Effector CD4-positive, alpha-beta T cell (primary cell): ENCODE data around the gene RARS1.

Experiments
- DNase-seq: peaks from one replicate; pipeline ENCODE4 v3.0.0-alpha.2; 2020

Gene RARS1

DNA sequence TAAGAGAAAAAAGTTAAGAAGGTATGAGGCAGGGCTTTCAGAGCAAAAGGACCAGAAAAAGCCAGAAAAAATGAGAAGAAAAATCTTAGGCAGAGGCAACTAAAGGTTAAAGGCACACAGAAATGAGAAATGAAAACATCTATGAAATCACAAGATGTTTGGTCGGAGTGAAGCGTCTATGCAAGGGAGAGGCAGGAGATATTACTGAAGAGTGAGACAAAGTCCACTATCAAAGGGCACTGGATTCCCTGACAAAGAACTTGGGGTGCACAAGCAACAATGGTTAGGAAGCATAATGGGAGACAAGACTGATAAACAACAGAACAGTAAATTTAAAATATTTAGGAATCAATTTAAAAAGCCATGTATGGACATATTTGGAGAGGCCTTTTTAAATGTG, 76.0 kb downstream of the RARS1 start:
- DNase-seq, result no peak

DNA sequence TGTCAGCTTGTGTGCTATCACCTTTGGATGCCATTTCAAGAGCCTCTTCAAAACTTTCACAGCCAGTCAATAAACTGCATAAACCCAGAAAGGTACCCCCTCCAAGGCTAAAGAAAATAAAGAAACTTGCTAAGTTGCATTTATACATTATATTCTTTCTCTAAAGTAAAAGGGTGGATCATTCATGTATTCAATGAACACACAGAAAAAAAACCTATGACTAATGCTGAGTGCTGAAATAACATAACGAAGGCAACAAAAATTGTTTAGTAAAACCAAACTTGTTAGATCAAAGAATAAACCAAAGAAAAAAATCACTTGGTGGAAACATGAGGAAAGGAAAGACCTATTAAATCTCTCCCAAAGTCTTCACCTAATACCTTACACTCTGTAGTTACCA, 77.7 kb downstream of the RARS1 start:
- DNase-seq, result no peak

DNA sequence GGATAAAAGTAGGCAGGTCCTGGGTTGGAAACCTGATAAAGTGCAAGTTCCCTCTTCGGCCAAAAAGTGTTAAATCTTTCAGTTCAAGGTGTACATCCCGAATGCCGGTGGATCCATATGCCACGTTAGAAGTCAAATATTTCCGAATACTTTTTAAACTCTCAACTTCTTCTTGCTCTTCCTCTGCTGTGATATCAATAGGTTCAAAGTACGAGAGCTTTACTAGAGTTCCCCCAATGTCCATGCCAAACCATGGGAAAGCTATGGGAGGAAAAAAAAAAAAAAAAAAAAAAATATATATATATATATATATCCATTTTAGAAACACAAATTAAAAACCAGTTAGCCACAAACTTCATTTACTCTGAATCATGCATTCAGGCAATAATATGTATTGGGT, 82.5 kb downstream of the RARS1 start:
- DNase-seq, result no peak
